Left ventricle myocardium superior (tissue), 1 donor: Measurements from ENCODE around the gene IQCF6. TPM values are rescaled to one million over a fixed set of nuclear protein-coding genes. Genes with fewer than 3 reads are reported as not detected.
"Not testable (repeated sequence)": the region's sequence is repeated elsewhere in the genome, so short reads cannot be mapped to it uniquely, and the experiment has no call there.

Experiments
- ATAC-seq: fragments of 200-7000 bp; cut with Tn5 transposase; one replicate; pipeline ENCODE4 v1.9.1; 2020; ENCODE audit warnings: mild to moderate bottlenecking, moderate library complexity
- DNase-seq: peaks from one replicate; pipeline ENCODE4 v3.0.0-alpha.2; 2020
- intact Hi-C: fragments of 100-400 bp; cut with micrococcal nuclease; formaldehyde crosslinking; loops from one replicate; pipeline ENCODE4 v1.11.0; 2022
- long read RNA-seq: library from polyadenylated mRNA; unstranded; transcript quantifications from one replicate; pipeline ENCODE4 v2.0.0, GENCODE V29; 2021
- total RNA-seq: library from RNA; stranded (reverse); fragmentation: NEBNext Ultra II Directional; extraction: Animal tissue kit (Norgen Biotek cat#: 25700); gene quantifications from one replicate; pipeline ENCODE4 v1.2.1, GENCODE V29; 2021
- donor health status: DM: no; HTN: yes; CAD: no; lungs with severe emphysema.

Gene IQCF6
- not detected for total RNA-seq
- long read RNA-seq, result 0 reads

GRCh38 chr3:51779137-51779536 lies at the start of gene IQCF6:
Gene IQCF6, minus strand, starts transcription at chr3:51779237. Its CDS starts 13 bp downstream, at chr3:51779224.
- ATAC-seq, result no peak
- no peak for DNase-seq
- intact Hi-C loops, result no loop called here

DNA sequence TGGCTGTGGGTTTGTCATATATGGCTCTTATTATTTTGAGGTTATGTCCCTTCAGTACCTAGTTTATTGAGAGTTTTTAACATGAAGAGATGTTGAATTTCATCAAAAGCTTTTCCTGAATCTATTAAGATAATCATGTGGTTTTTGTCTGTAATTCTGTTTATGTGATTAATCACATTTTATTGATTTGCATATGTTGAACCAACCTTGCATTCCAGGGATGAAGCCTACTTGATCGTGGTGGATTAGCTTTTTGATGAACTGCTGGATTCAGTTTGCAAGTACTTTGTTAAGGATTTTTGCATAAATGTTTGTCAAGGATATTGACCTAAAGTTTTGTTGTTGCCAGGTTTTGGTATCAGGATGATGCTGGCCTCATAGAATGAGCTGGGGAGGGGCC lies 49.3 kb upstream of the IQCF6 start:
- ATAC-seq (no peak), DNase-seq (no peak)
- intact Hi-C loops, result no loop called here

- DNase-seq (no peak), ATAC-seq (no peak)
- intact Hi-C loops, result no loop called here
Measured at GRCh38 chr3:51819709-51820406, 40.8 kb upstream of the IQCF6 start.

DNA sequence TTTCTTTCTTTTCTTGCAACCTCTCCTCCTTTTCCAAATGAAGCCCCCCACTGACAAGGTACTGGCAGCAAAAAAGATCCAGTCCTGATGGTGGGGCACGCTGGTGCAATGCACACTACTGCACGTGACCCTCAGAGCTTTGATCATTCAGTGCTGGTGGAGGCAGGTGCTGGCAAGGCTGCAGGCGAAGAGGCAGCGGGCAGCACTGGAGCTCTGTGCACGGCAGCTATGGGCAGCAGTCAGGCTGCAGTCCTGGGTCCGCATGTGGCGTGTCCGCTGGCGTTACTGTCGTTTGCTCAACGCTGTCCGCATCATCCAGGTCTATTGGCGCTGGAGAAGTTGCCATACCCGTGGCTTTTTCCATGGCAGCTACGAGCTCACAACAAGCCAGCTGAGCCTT lies 40.1 kb upstream of the IQCF6 start:
- no peak for ATAC-seq
- intact Hi-C loops, result no loop called here
- no peak for DNase-seq

DNA sequence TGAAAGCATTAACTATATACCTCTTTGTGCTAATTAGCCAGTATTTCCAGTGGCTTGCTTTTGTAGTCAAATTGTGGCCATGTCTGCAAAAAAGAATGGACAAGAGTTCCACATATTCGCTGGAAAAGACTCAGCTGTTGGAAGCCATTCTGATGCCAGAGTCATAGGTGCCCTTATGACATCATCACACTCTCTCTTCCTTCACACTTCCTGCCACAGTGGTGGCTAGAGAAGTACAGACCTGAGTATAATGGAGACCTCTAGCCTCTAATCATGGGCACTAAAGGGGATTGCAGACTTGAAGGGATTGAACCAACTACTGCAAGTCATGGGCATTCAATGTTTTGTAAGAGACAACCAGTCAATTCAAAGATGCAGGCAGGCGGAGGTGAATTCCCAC lies 38.3 kb upstream of the IQCF6 start:
- no peak for DNase-seq
- intact Hi-C loops, result no loop called here
- no peak for ATAC-seq

- intact Hi-C loops, result no loop called here
- no peak for DNase-seq
- ATAC-seq, result no peak
Measured at GRCh38 chr3:51816723-51817122, 37.7 kb upstream of the IQCF6 start.

GRCh38 chr3:51815614-51816013 lies 36.6 kb upstream of the IQCF6 start:
- ATAC-seq, result no peak
- intact Hi-C loops, result no loop called here
- no peak for DNase-seq

DNA sequence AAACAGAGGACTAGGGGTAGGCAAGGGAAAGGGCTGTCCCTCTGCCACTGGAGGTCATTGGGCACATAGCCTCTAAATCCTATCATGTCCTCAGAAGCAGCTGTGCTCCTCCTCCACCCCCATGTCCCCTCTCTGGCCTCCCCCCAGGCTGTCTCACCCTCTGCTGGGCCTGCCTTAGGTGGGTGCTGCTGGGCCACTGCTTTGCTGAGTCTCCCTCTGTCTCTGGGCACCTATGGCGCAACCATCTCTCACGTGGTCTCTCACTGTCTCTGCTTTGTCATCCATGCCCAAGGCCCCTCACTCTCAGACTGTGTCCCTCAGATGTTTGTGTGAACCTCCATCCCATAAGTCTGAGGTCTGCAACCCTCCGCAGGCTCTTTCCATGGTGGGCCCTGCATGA lies 35.0 kb upstream of the IQCF6 start:
- intact Hi-C loops, result no loop called here
- ATAC-seq (no peak), DNase-seq (no peak)

DNA sequence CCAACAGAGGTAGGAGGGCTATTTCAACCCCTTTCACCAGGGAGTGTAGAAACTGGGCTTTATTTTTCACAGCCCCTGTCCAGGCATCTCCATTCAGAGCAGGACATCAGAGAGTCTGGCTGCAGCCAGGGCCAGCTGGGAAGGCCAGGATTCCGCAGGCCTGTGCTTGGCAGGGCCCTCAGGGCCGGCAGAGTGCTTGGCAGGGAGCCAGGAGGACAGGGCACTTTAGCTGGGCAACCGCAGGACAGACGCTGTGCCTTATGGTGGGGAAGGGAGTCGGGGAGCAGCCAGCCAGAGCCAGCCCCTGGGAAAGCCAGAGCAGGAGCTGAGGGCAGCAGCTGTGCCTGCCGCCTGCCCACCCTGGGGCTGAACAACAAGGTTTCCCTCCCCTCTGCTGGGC lies 34.5 kb upstream of the IQCF6 start:
- intact Hi-C loops, result no loop called here
- DNase-seq (peak; percentile 82), ATAC-seq (peak; percentile 97)

DNA sequence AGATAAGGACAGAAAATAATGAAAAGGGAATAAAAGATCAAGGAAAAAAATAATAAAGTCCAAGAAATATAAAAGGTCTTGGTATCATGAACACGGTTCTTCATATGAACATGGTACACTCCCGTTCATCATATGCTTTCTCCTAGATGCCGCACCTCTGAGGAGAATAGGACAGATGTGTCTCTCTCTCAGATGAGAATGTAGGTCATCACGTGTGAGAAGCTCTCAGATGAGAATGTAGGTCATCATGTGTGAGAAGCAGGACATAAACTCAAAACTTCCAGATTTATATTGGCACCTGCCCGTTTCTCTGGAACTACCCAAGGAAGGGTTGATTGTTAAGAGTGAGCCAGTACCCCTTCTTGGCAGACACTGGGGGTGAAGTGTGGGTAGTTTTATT lies 29.9 kb upstream of the IQCF6 start:
- intact Hi-C loops, result no loop called here
- ATAC-seq (no peak), DNase-seq (no peak)

DNA sequence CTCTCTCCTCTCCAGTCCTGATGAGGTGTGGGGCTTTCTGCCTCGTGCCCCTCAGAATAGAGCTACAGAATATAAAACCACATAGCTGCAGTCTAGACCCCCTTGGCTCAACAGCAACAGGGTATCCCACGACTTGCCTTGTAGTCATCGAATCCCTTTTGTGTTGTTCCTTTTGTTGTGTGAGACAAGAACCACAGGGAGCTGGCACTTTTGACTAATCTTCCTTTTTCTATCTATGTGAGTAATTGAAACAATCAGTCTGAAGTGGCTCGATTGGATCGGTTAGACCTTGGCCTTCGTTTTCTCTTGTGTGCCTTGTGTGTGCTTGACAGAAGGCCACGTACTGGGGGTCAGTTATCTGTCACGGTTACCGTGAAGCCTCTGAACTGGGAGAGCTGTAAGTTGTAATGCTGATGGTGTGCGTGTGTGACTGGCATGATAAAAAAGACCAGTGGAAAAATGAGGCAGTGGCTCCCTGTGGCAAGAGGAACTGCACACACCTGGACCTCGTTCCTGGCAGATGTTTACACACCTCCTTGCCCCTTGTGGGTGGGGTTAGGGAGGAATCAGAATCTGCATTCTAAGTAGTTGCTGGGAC lies 23.2 kb upstream of the IQCF6 start:
- no peak for DNase-seq
- no peak for ATAC-seq
- intact Hi-C loops, result loop anchor here (5.0 kb wide), 1 partner anchor 300 kb away; the partner anchor contains the start of gene DCAF1

DNA sequence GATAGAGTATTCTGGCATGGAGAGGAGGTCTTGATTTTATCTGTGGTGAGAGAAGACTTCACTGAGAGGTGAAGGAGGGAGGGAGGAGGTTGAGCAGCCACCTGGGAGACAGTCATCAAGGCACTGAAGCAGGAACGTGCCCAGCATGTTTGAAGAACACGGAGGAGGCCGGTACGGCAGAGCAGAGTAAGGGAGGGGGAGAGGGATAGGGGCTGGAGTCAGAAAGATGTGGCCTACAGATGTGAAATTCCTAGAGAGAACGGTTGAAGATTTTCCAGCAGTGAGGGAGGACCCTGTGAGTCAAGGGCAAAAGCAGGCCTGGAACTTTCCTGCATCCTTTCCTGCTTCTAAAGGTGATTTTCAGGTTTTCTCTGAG lies 21.7 kb upstream of the IQCF6 start:
- intact Hi-C loops, result loop anchor here (5.0 kb wide), 1 partner anchor 298 kb away; the partner anchor contains the start of gene DCAF1

DNA sequence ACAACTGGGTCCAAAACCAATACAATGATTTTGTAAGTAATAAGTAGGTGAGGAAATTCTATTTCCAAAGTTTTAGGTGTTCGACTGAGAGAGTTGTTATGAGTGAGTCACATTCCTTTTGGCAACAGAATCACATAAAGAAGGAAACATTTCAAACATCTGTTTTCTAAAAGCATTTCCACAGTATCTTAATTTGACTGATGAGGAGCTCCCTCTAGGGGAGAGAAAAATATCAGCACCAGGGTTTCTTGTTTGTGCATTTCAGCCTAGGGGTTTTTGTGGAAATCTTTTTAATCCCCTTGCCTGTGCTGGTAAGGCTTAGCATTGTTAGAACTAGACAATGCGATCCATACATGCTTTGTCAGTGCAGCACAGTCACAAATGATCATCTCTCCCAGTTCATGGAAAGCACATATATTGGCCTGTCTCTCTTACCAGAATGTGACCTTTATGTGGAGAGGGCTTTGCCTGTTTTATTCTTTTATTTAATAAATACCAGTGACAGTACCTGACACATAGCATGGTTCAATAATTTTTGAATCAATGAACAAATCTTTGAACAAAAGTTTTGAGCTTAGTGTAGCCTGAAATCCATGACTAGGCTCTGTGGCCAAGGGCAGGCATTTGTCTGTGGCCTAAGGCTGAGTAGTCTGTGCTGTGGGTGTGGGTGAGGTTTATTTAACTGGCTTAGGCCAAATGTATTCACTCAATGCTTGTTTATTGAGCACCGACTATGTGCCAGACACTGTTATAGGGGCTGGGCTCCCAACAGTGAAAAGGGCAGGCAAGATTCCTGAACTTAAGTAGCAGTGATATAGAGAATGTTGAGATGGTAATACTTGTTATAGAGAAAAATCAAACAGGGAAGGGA lies 21.1 kb upstream of the IQCF6 start:
- ATAC-seq (peak; percentile 42), DNase-seq (no peak)
- intact Hi-C loops, result loop anchor here (5.0 kb wide), 1 partner anchor 298 kb away; the partner anchor contains the start of gene DCAF1

More for the DNA sequence above, 21.7 kb upstream of the IQCF6 start:
- DNase-seq (no peak), ATAC-seq (no peak)

GRCh38 chr3:51798411-51798963 lies 19.4 kb upstream of the IQCF6 start:
- intact Hi-C loops, result no loop called here
- DNase-seq, result no peak
- no peak for ATAC-seq

DNA sequence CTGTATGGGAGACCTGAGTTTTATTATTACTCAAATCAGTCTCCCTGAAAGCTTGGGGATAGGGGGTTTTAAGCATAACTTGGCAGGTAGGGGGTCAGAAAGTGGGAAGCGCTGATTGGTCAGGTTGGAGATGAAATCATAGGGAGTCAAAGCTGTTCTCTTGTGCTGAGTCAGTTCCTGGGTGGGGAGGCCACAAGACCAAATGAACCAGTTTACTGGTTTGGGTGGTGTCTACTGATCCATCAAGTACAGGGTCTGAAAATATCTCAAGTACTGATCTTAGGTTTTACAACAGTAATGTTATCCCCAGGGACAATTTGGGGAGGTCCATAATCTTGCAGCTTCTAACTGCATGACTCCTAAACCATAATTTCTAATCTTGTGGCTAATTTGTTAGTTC lies 17.8 kb upstream of the IQCF6 start:
- ATAC-seq (no peak), DNase-seq (no peak)
- intact Hi-C loops, result no loop called here

DNA sequence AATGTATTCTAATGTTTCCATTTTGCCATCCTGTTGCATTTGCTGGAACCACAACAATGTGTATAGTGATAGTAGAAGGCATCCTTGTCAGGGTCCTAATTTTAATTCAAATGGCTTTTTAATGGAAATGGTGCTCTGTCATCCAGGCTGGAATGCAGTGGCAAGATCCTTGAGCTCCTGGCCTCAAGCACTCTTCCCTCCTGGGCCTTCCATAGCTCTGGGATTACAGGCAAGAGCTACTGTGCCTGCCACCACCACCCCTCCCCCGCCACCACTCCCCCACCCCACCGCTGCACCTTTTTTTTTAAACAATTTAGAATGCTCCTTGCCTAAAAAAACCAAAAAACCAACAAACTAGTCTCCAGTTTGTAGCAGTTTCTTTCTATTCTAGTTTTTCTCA lies 15.2 kb upstream of the IQCF6 start:
- ATAC-seq, result no peak
- intact Hi-C loops, result no loop called here
- DNase-seq, result no peak

DNA sequence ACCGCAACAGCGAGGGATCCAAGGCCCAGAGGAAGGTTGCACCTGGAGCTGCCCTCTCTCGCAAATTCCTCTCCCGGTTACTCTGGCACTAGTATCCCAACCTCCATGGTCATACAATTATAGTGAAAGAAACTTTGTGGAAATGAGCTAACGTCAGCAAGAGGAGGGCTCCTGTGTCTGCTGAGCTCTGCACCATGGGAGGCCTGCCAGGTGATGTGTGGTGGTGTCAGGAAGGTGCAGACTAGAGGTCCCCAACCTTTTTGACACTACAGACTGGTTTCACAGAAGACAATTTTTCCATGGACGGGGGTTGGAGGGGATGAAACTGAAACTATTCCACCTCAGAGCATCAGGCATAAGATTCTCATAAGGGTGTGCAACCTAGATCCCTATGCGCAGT lies 13.2 kb upstream of the IQCF6 start:
- ATAC-seq, result no peak
- no peak for DNase-seq
- intact Hi-C loops, result no loop called here

GRCh38 chr3:51789437-51789836 lies 10.4 kb upstream of the IQCF6 start:
- ATAC-seq (no peak), DNase-seq (no peak)
- intact Hi-C loops, result no loop called here

DNA sequence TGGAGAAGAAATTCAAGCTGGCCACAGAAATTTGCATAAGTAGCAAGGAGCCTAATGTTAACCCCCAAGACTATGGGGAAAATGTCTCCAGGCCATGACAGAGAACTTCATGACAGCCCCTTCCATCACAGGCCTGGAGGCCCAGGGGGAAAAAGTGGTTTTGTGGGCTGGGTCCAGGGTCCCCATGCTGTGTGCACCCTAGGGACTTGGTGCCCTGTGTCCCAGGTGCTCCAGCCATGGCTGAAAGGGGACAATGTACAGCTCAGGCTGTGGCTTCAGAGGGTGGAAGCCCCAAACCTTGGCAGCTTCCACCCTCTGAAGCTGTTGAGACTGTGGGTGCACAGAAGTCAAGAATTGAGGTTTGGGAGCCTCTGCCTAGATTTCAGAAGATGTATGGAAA lies 8.5 kb upstream of the IQCF6 start:
- intact Hi-C loops, DNase-seq, ATAC-seq: not testable (repeated sequence)

- ATAC-seq (no peak), DNase-seq (no peak)
- intact Hi-C loops, result no loop called here
Measured at GRCh38 chr3:51786267-51786666, 7.2 kb upstream of the IQCF6 start.
